ENCODE results near the gene TNNI3K.

DNA sequence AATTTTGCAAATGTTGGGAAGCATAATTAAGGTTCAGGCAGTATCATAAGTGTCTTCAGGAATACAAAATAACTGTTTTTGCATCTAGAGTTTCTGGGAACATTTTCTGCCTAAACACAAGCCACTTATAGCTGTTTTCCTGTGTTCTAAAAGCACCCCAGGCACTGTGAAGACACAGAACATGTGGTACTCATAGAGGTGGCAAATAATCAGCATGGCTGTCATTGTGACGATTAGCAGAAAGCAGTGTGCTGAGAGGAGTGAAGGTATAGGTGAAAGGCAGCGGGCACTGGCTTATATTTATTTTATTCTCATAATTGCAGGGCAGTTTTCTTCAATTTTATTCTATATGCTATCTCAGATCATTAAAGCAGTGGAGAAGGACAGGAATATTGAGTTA lies 157.7 kb downstream of the TNNI3K start:
- no peak for TF ChIP-seq CTCF (IDR thresholded peaks at IDR 0.05; ENCODE audit: low read length)
- no peak for TF ChIP-seq EZH2 (optimal IDR thresholded peaks at IDR 0.05; ENCODE audit: low read depth, low read length)
- no peak for TF ChIP-seq EZH2phosphoT487 (IDR thresholded peaks at IDR 0.05; ENCODE audit: low read length)
